Trophoblast cell (in vitro differentiated cells and primary cell): Measurements from ENCODE around the gene OR52B6.
"Not testable (repeated sequence)": the region's sequence is repeated elsewhere in the genome, so short reads cannot be mapped to it uniquely, and the experiment has no call there.

Source experiments
- DNase-seq, 2 donors: peaks; one replicate each; pipeline ENCODE4 v3.0.0-alpha.2; 2016
- H2AFZ ChIP-seq: 2 replicates; pipeline ENCODE4 v1.6.1; 2013; ENCODE audit warnings: low read length, moderate library complexity, mild to moderate bottlenecking; ENCODE audit not compliant: insufficient read depth, poor library complexity
- H2AK5ac ChIP-seq: 2 replicates; pipeline ENCODE4 v1.6.1; 2013; ENCODE audit warnings: mild to moderate bottlenecking, low read length
- H2BK120ac ChIP-seq: 2 replicates; pipeline ENCODE4 v1.6.1; 2013; ENCODE audit warnings: low read length, mild to moderate bottlenecking, moderate library complexity; ENCODE audit not compliant: insufficient read depth, poor library complexity
- H2BK12ac ChIP-seq: 2 replicates; pipeline ENCODE4 v1.6.1; 2013; ENCODE audit warnings: mild to moderate bottlenecking, low read length, moderate library complexity
- H2BK5ac ChIP-seq: 2 replicates; pipeline ENCODE4 v1.6.1; 2013; ENCODE audit warnings: low read length, low read depth, moderate library complexity, mild to moderate bottlenecking; ENCODE audit not compliant: poor library complexity
- H3K14ac ChIP-seq: 2 replicates; pipeline ENCODE4 v1.6.1; 2013; ENCODE audit warnings: mild to moderate bottlenecking, low read length
- H3K18ac ChIP-seq: 2 replicates; pipeline ENCODE4 v1.6.1; 2013; ENCODE audit warnings: mild to moderate bottlenecking, low read length
- H3K23ac ChIP-seq: 2 replicates; pipeline ENCODE4 v1.6.1; 2013; ENCODE audit warnings: low read length
- H3K27ac ChIP-seq: 2 replicates; pipeline ENCODE4 v1.5.1; 2013; ENCODE audit warnings: low read depth, mild to moderate bottlenecking, inconsistent platforms, low read length, moderate library complexity
- H3K27me3 ChIP-seq: 2 replicates; pipeline ENCODE4 v1.6.1; 2013; ENCODE audit warnings: inconsistent platforms, mild to moderate bottlenecking, low read length, moderate library complexity; ENCODE audit not compliant: insufficient read depth
- H3K36me3 ChIP-seq, 2 experiments: 1 replicate in 1 of 2; 2 replicates in 1 of 2; pipeline ENCODE4 v1.6.1; 2013; ENCODE audit warnings: low read length in 2 of 2, mild to moderate bottlenecking in 2 of 2, moderate library complexity in 1 of 2; ENCODE audit not compliant: insufficient read depth in 2 of 2, control insufficient read depth in 1 of 2
- H3K4ac ChIP-seq: 2 replicates; pipeline ENCODE4 v1.6.1; 2013; ENCODE audit warnings: low read depth, mild to moderate bottlenecking, low read length, moderate library complexity
- H3K4me1 ChIP-seq, 2 experiments: 1 replicate in 1 of 2; 2 replicates in 1 of 2; pipeline ENCODE4 v1.6.1; 2013; ENCODE audit warnings: low read length in 2 of 2, mild to moderate bottlenecking in 2 of 2, moderate library complexity in 1 of 2; ENCODE audit not compliant: insufficient read depth in 2 of 2, control insufficient read depth in 1 of 2
- H3K4me2 ChIP-seq: 2 replicates; pipeline ENCODE4 v1.6.1; 2013; ENCODE audit warnings: inconsistent platforms, mild to moderate bottlenecking, low read length, moderate library complexity
- H3K4me3 ChIP-seq: 2 replicates; pipeline ENCODE4 v1.5.1; 2013; ENCODE audit warnings: mild to moderate bottlenecking, low read depth, low read length, inconsistent platforms
- H3K79me1 ChIP-seq: one replicate; pipeline ENCODE4 v1.6.1; 2013; ENCODE audit warnings: low read length
- H3K79me2 ChIP-seq: 2 replicates; pipeline ENCODE4 v1.6.1; 2013; ENCODE audit warnings: low read length, mild to moderate bottlenecking; ENCODE audit not compliant: control insufficient read depth, insufficient read depth, poor library complexity
- H3K9ac ChIP-seq: 2 replicates; pipeline ENCODE4 v1.6.1; 2013; ENCODE audit warnings: mild to moderate bottlenecking, low read length
- H3K9me3 ChIP-seq: 2 replicates; pipeline ENCODE4 v1.6.1; 2013; ENCODE audit warnings: low read depth, mild to moderate bottlenecking, control low read depth, inconsistent platforms, low read length; ENCODE audit not compliant: insufficient read depth
- H4K12ac ChIP-seq: 2 replicates; pipeline ENCODE4 v1.6.1; 2013; ENCODE audit warnings: low read depth, mild to moderate bottlenecking, low read length, moderate library complexity
- H4K8ac ChIP-seq: 2 replicates; pipeline ENCODE4 v1.6.1; 2013; ENCODE audit warnings: low read depth, mild to moderate bottlenecking, low read length, moderate library complexity
- H4K91ac ChIP-seq: one replicate; pipeline ENCODE4 v1.6.1; 2013; ENCODE audit warnings: low read depth, mild to moderate bottlenecking, low read length, moderate library complexity
- WGBS: extraction: QIAGEN DNeasy Blood & Tissue Kit; methylation state at CpG from one replicate; pipeline ENCODE4 v1.1.7; 2013; ENCODE audit warnings: missing lambda C conversion rate; ENCODE audit not compliant: insufficient read length, insufficient coverage; ENCODE audit errors: extremely low coverage; 5-methylcytosine and 5-hydroxymethylcytosine counted together

The OR52B6 gene

DNA sequence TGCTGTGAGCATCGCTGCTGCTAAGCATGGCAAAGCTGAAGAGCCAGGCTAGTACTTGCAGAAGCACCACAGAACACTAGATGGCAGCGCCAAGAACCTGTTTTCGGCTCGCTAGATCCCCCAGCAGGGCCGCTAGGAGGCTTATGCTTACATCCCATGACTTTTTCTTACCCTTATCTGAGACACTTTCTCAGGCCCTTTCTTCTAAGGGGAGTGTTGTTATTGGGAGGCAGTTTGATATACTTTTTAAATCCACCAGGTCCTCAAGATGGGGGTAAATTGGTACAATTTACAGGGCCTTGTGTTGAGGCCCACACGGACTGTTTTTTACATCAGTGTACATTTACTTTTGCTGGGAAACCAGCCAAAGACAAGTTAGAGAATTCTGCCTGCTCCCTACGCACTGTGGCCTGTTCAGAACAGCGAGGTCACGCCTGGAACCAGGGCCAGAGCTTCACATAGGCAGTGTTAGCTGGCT lies 19.7 kb downstream of the OR52B6 start:
- peaks cover 9% of the 10 kb centered on the region for H3K79me1 ChIP-seq
- H4K91ac ChIP-seq: peak overlapping the region; percentile 5
- no peaks in the 10 kb centered on the region for H3K36me3 ChIP-seq
- no peak overlapping the region for H2AK5ac ChIP-seq
- no peak overlapping the region for H2AFZ ChIP-seq
- no peak overlapping the region for H3K27ac ChIP-seq
- no peak overlapping the region for H3K18ac ChIP-seq
- H4K12ac ChIP-seq: no peak overlapping the region
- no peak overlapping the region for H3K14ac ChIP-seq
- peak overlapping the region; percentile 8 for H4K8ac ChIP-seq
- H3K27me3 ChIP-seq: no peaks in the 10 kb centered on the region
- peaks cover 18 to 27% of the 10 kb centered on the region in 2 experiments for H3K4me1 ChIP-seq
- no peaks in the 10 kb centered on the region for H3K9me3 ChIP-seq
- H2BK12ac ChIP-seq: peak overlapping the region; percentile 4
- DNase-seq: peak; percentile 90 to 92
- no peak overlapping the region for H3K4me2 ChIP-seq
- H2BK120ac ChIP-seq: no peak overlapping the region
- no peak overlapping the region for H3K4ac ChIP-seq
- H2BK5ac ChIP-seq: no peak overlapping the region
- H3K79me2 ChIP-seq: peaks cover 7% of the 10 kb centered on the region
- H3K23ac ChIP-seq: no peak overlapping the region
- H3K4me3 ChIP-seq: no peak overlapping the region
- H3K9ac ChIP-seq: no peak overlapping the region
- WGBS: no CpG with 5 or more reads among the region's 9 CpGs

DNA sequence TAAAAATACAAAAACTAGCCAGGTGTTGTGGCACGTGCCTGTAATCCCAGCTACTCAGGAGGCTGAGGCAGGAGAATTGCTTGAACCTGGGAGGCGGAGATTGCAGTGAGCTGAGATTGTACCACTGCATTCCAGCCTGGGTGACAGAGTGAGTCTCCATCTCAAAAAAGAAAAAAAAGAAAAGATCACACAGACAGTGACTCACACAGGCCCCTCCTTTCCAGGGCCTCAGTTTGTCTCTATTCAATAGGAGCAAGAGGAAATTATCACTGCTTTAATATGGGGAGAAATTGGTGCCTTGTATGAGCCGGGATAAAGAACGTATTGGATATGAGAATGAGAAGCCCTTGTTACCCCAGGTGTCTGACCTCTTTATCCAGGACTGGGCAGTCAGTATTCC lies 22.1 kb downstream of the OR52B6 start:
- H3K4me3 ChIP-seq, H3K79me1 ChIP-seq, H4K12ac ChIP-seq, H3K4me2 ChIP-seq, H2BK5ac ChIP-seq, H3K18ac ChIP-seq, H3K9ac ChIP-seq, H4K8ac ChIP-seq, H3K27me3 ChIP-seq, H2BK12ac ChIP-seq, H3K27ac ChIP-seq, H2AFZ ChIP-seq, H3K23ac ChIP-seq, H2BK120ac ChIP-seq, H3K9me3 ChIP-seq, H3K79me2 ChIP-seq, H3K4ac ChIP-seq, H3K14ac ChIP-seq, H4K91ac ChIP-seq, H2AK5ac ChIP-seq, H3K36me3 ChIP-seq: not testable (repeated sequence)
- peak; percentile 22 to 49 for DNase-seq
- peaks cover 18 to 26% of the 10 kb centered on the region in 2 experiments for H3K4me1 ChIP-seq
- WGBS: no CpG with 5 or more reads among the region's 4 CpGs

DNA sequence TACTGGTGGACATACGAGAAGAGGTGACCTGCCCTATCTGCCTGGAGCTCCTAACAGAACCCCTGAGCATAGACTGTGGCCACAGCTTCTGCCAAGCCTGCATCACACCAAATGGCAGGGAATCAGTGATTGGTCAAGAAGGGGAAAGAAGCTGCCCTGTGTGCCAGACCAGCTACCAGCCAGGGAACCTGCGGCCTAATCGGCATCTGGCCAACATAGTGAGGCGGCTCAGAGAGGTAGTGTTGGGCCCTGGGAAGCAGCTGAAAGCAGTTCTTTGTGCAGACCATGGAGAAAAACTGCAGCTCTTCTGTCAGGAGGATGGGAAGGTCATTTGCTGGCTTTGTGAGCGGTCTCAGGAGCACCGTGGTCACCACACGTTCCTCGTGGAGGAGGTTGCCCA lies 22.6 kb downstream of the OR52B6 start:
- no peak overlapping the region for H4K8ac ChIP-seq
- WGBS: no CpG with 5 or more reads among the region's 8 CpGs
- peaks cover 3% of the 10 kb centered on the region for H3K79me1 ChIP-seq
- no peak overlapping the region for H3K4me3 ChIP-seq
- peak overlapping the region; percentile 82 for H4K91ac ChIP-seq
- peak overlapping the region; percentile 23 for H2BK5ac ChIP-seq
- no peak overlapping the region for H3K23ac ChIP-seq
- peaks cover 15 to 23% of the 10 kb centered on the region in 2 experiments for H3K4me1 ChIP-seq
- peak overlapping the region; percentile 67 for H2BK120ac ChIP-seq
- peak overlapping the region; percentile 88 for H3K14ac ChIP-seq
- H3K27me3 ChIP-seq: no peaks in the 10 kb centered on the region
- H3K9me3 ChIP-seq: no peaks in the 10 kb centered on the region
- no peak overlapping the region for H3K4me2 ChIP-seq
- H3K27ac ChIP-seq: no peak overlapping the region
- peak overlapping the region; percentile 90 for H2AK5ac ChIP-seq
- H3K36me3 ChIP-seq: peaks cover 0 to 4% of the 10 kb centered on the region in 2 experiments
- H3K18ac ChIP-seq: peak overlapping the region; percentile 90
- H4K12ac ChIP-seq: peak overlapping the region; percentile 60
- H3K9ac ChIP-seq: no peak overlapping the region
- H3K4ac ChIP-seq: peak overlapping the region; percentile 56
- DNase-seq: no peak
- H2AFZ ChIP-seq: no peak overlapping the region
- H3K79me2 ChIP-seq: peaks cover 4% of the 10 kb centered on the region
- peak overlapping the region; percentile 91 for H2BK12ac ChIP-seq

DNA sequence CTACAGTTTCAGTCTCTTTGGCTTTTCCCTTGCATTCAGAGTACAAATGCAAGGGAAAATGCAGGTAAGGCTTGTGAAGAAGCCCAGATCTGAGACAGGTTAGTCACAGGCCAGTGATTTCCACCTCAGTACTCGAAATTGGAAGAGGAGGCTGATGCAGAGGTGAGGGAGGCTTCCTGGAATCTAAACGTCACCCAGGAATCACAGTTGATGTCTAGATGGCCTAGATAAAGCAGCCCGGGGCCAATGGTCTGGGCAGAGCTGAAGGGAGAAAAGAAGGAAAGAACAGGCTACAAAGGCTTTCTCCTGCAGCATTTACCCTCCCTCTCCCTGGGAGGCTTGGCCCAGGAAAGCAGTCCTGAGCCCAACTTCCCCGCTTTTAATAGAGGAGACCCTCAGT lies 24.2 kb downstream of the OR52B6 start:
- H3K9me3 ChIP-seq: no peaks in the 10 kb centered on the region
- no peaks in the 10 kb centered on the region for H3K27me3 ChIP-seq
- no peak overlapping the region for H2AK5ac ChIP-seq
- peaks cover 15 to 23% of the 10 kb centered on the region in 2 experiments for H3K4me1 ChIP-seq
- no peak overlapping the region for H2AFZ ChIP-seq
- no CpG with 5 or more reads among the region's 4 CpGs for WGBS
- no peak overlapping the region for H3K4ac ChIP-seq
- H3K79me1 ChIP-seq: peaks cover 3% of the 10 kb centered on the region
- no peak overlapping the region for H2BK5ac ChIP-seq
- H3K18ac ChIP-seq: no peak overlapping the region
- H3K4me3 ChIP-seq: no peak overlapping the region
- no peak overlapping the region for H3K4me2 ChIP-seq
- H3K36me3 ChIP-seq: peaks cover 0 to 10% of the 10 kb centered on the region in 2 experiments
- no peak overlapping the region for H2BK120ac ChIP-seq
- no peak overlapping the region for H3K23ac ChIP-seq
- H4K91ac ChIP-seq: no peak overlapping the region
- H3K79me2 ChIP-seq: peaks cover 4% of the 10 kb centered on the region
- no peak overlapping the region for H4K12ac ChIP-seq
- no peak overlapping the region for H3K9ac ChIP-seq
- no peak overlapping the region for H2BK12ac ChIP-seq
- no peak overlapping the region for H3K14ac ChIP-seq
- H4K8ac ChIP-seq: no peak overlapping the region
- H3K27ac ChIP-seq: peak overlapping the region; percentile 61
- DNase-seq: peak; percentile 94 to 96
